SIG-M5 treated with dmso at 0.1 percent for 504 hours (cell line): Measurements from ENCODE around the gene STPG4.
"Not testable (repeated sequence)": the region's sequence is repeated elsewhere in the genome, so short reads cannot be mapped to it uniquely, and the experiment has no call there.

Experiments used
- DNase-seq: peaks from one replicate; lab custom pipeline; 2025; ENCODE audit not compliant: unreplicated experiment; lab: John Stamatoyannopoulos, UW

The STPG4 gene

GRCh38 chr2:47128705-47129104 is 26.4 kb downstream of the STPG4 start:
- DNase-seq: no peak

- DNase-seq: no peak
Observed at GRCh38 chr2:47127862-47128543, 27.1 kb downstream of the STPG4 start.

GRCh38 chr2:47126783-47127182 is 28.3 kb downstream of the STPG4 start:
- no peak for DNase-seq

GRCh38 chr2:47124740-47125139 is 30.4 kb downstream of the STPG4 start:
- DNase-seq: not testable (repeated sequence)

GRCh38 chr2:47120424-47120823 is 34.7 kb downstream of the STPG4 start:
- DNase-seq: not testable (repeated sequence)

GRCh38 chr2:47119001-47119400 is 36.1 kb downstream of the STPG4 start:
- no peak for DNase-seq

- DNase-seq: no peak
Observed at GRCh38 chr2:47118581-47118980, 36.5 kb downstream of the STPG4 start.

- DNase-seq: no peak
Observed at GRCh38 chr2:47112665-47113435, 42.3 kb downstream of the STPG4 start.

GRCh38 chr2:47109680-47110079 is 45.4 kb downstream of the STPG4 start:
- no peak for DNase-seq

GRCh38 chr2:47109007-47109375 is 46.1 kb downstream of the STPG4 start:
- no peak for DNase-seq

- DNase-seq: not testable (repeated sequence)
Observed at GRCh38 chr2:47108267-47109006, 46.7 kb downstream of the STPG4 start.

GRCh38 chr2:47107201-47107600 is 47.9 kb downstream of the STPG4 start:
- not testable (repeated sequence) for DNase-seq

GRCh38 chr2:47106231-47106630 is 48.9 kb downstream of the STPG4 start:
- DNase-seq: not testable (repeated sequence)

- not testable (repeated sequence) for DNase-seq
Observed at GRCh38 chr2:47099712-47100111, 55.4 kb downstream of the STPG4 start.

GRCh38 chr2:47098953-47099352 is 56.2 kb downstream of the STPG4 start:
- DNase-seq: no peak

- DNase-seq: no peak
Observed at GRCh38 chr2:47097563-47097962, 57.5 kb downstream of the STPG4 start.

- no peak for DNase-seq
Observed at GRCh38 chr2:47096451-47096850, 58.7 kb downstream of the STPG4 start.

GRCh38 chr2:47095349-47096020 is 59.6 kb downstream of the STPG4 start:
- no peak for DNase-seq

- DNase-seq: no peak
Observed at GRCh38 chr2:47094511-47095142, 60.5 kb downstream of the STPG4 start.

GRCh38 chr2:47093626-47094025 is 61.5 kb downstream of the STPG4 start:
- DNase-seq: no peak

GRCh38 chr2:47092465-47092864 is 62.6 kb downstream of the STPG4 start:
- no peak for DNase-seq
